Prostate gland (tissue), 2 donors: ENCODE data around the gene ADARB2.

Experiments
- CTCF ChIP-seq, 4 experiments: fragments of 200-600 bp in 2 of 4; fragments of 450-650 bp in 2 of 4; sonication (generic) in 2 of 4; IDR thresholded peaks; 1 replicate in 3 of 4; 2 replicates in 1 of 4; pipeline ENCODE4 v1.5.1; 2016 to 2019; ENCODE audit warnings: antibody characterized with exemption in 4 of 4, mild to moderate bottlenecking in 2 of 4, moderate library complexity in 2 of 4
- POLR2AphosphoS5 ChIP-seq: sonication (generic); formaldehyde crosslinking; IDR thresholded peaks from one replicate; pipeline ENCODE4 v1.6.1; 2017; ENCODE audit warnings: antibody characterized with exemption

GRCh38 chr10:1525354-1526162 lies 211.8 kb downstream of the ADARB2 start:
- TF ChIP-seq POLR2AphosphoS5 (no peak), CTCF (IDR thresholded peaks at IDR 0.05) (no peak)
